Measurements from ENCODE around the gene SAT1.
"Not testable (repeated sequence)": the region's sequence is repeated elsewhere in the genome, so short reads cannot be mapped to it uniquely, and the experiment has no call there.

Gene SAT1

GRCh38 chrX:23782863-23783588, at the start of gene SAT1:
Gene SAT1, plus strand, starts transcription at chrX:23783173. Its CDS starts 179 bp downstream, at chrX:23783352.
- DNase-seq (ENCODE audit: low read depth in 1 of 2, low spot score in 1 of 2) = peak; percentile 83 to 86

DNA sequence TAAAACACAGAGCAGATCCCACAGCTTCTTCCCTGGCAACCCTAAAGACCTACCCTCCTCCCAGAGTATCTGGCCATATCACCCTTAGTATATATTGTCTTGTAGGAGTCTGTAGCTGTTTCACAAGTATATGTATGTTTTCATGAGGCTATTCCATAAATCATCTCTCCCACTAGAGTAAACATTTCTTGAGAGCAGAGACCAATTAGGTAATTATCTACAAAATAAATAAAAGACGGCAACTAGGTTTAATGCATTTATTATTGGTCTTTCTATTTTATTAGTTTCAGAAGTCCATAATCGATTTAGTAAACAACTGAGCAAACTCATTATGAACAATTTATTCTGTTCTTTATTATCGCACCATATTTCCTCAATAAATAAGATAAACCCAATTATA, 46.9 kb upstream of the SAT1 start:
- no peak for DNase-seq (ENCODE audit: low read depth in 1 of 2, low spot score in 1 of 2)

GRCh38 chrX:23737413-23737812, 45.6 kb upstream of the SAT1 start:
- DNase-seq (ENCODE audit: low read depth in 1 of 2, low spot score in 1 of 2) = no peak

GRCh38 chrX:23742174-23742696, 40.7 kb upstream of the SAT1 start:
- no peak for DNase-seq (ENCODE audit: low read depth in 1 of 2, low spot score in 1 of 2)

GRCh38 chrX:23742697-23743622, 40.0 kb upstream of the SAT1 start, which contains the start of gene ACOT9:
Gene ACOT9, minus strand, starts transcription at chrX:23743276. Its CDS starts 132 bp downstream, at chrX:23743144.
- peak; percentile 20 to 34 for DNase-seq (ENCODE audit: low read depth in 1 of 2, low spot score in 1 of 2)

- DNase-seq (ENCODE audit: low read depth in 1 of 2, low spot score in 1 of 2) = not testable (repeated sequence)
Measured at GRCh38 chrX:23743623-23743971, 39.4 kb upstream of the SAT1 start.

GRCh38 chrX:23745786-23746185, 37.2 kb upstream of the SAT1 start:
- DNase-seq (ENCODE audit: low read depth in 1 of 2, low spot score in 1 of 2) = no peak

GRCh38 chrX:23749129-23749528, 33.8 kb upstream of the SAT1 start:
- no peak for DNase-seq (ENCODE audit: low read depth in 1 of 2, low spot score in 1 of 2)

DNA sequence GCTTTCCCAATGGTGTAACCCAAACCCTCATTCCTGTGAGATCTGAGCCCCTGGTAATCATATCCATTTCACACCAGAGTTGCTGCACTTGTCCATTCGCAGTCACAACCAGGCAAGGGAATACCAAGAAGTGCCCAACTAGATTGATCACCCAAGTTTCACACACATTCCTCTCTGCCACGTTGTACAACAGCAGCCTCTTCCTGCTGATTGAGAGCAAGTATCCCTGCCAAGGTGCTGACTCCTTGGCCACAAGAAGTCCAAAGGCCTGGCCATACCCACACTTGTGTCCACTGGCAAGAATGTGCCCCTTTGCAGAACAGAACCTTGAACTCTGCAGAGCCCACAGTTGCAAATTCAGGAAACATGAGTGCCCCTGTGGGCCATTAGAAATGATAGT, 33.4 kb upstream of the SAT1 start:
- no peak for DNase-seq (ENCODE audit: low read depth in 1 of 2, low spot score in 1 of 2)

- no peak for DNase-seq (ENCODE audit: low read depth in 1 of 2, low spot score in 1 of 2)
Measured at GRCh38 chrX:23752740-23753415, 30.1 kb upstream of the SAT1 start.

DNA sequence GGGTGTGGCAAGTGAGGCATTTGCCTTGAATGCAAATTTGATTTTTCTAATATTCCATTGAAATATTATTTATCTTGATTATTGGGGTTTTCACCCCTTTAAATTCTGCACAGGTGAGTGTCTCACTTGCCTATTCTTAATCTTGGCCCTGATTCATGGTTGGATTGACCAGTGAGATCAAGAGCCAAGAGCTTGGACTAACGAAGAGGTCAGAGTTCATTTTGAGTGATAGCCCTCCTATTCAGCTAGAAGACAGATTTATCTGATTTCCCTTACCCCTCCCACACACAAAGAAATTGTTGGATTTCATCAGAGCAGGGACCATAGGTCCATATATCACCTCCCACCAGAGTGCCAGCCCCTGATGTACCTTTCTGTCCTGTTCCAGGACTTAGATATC, 28.3 kb upstream of the SAT1 start:
- no peak for DNase-seq (ENCODE audit: low read depth in 1 of 2, low spot score in 1 of 2)

DNA sequence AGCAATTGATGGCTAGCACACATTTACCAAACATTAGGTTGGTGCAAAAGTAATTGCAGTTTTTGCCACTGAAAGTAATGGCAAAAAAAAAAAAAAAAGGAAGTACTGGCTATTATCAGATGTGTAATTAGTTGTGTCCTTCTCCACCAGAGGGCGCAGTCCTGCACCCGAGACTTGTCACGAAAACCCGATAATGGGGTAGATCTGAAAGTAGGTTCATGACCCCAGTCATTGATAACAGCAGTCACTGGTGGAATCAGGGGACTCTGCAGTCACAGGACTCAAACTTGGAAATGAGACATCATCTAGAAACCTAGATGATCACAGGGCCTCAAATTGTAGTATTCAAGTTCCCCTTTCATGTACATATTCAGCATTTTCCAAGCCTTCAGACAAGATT, 26.8 kb upstream of the SAT1 start:
- DNase-seq (ENCODE audit: low read depth in 1 of 2, low spot score in 1 of 2) = peak in 1 of 2 donors; percentile 16

GRCh38 chrX:23759821-23760220, 23.2 kb upstream of the SAT1 start:
- no peak for DNase-seq (ENCODE audit: low read depth in 1 of 2, low spot score in 1 of 2)

DNA sequence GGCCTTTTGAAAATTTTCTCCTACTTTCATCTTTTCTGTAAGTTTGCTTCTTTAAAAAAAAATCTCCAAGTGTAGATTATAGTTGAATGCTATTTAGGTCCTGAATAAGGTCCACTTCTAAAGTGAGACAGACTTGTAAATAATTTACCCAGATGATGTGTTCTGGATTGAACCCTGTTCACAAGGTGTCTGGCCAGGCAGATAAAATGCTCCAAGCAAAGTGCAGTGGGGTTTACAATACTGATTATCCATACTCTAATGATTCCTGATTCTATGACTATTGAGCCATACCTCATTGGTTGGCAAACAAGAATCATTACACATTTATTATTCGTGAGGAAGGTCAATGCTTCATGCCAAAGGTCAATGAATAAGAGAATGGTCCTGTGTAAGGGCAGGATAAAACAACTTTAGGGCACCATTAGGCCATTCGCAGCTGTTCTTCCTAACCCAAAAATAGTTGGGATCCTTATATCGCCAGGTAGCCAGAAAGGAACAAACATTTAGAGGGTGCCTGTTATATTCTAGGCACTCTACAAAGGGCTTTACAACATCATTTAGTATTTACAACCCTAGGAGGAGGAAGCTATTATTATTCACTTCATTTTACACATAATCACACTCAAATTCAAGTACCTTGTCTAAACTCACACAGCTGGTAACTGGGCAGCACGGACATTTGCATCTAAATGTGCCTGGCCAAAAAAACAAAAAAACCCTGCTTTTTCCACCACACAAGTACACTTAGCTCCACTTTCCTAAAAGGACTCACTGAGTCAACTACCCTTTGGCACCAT, 18.6 kb upstream of the SAT1 start:
- no peak for DNase-seq (ENCODE audit: low read depth in 1 of 2, low spot score in 1 of 2)

GRCh38 chrX:23765449-23765848, 17.5 kb upstream of the SAT1 start:
- DNase-seq (ENCODE audit: low read depth in 1 of 2, low spot score in 1 of 2) = no peak

- no peak for DNase-seq (ENCODE audit: low read depth in 1 of 2, low spot score in 1 of 2)
Measured at GRCh38 chrX:23765868-23766267, 17.1 kb upstream of the SAT1 start.

GRCh38 chrX:23766650-23767551, 16.1 kb upstream of the SAT1 start:
- no peak for DNase-seq (ENCODE audit: low read depth in 1 of 2, low spot score in 1 of 2)

- DNase-seq (ENCODE audit: low read depth in 1 of 2, low spot score in 1 of 2) = no peak
Measured at GRCh38 chrX:23770142-23770541, 12.8 kb upstream of the SAT1 start.

- DNase-seq (ENCODE audit: low read depth in 1 of 2, low spot score in 1 of 2) = not testable (repeated sequence)
Measured at GRCh38 chrX:23771086-23771485, 11.9 kb upstream of the SAT1 start.
